Caco-2 (cell line): ENCODE data around the gene MDFIC. TPM values are rescaled to one million over a fixed set of nuclear protein-coding genes. Genes with fewer than 3 reads are reported as not detected.

Source experiments
- BruUV-seq: library from RNA; stranded (reverse); fragments of 400-500 nt; replicated peaks from 2 replicates; lab custom pipeline; 2021; lab: Mats Ljungman, UMichigan
- CTCF ChIA-PET: fragments of 300-600 bp; sonication (Branson Sonifier 250); formaldehyde crosslinking; loops from one replicate; lab custom pipeline; 2022; ENCODE audit warnings: antibody characterized with exemption; lab: Charles Lee
- POLR2A ChIA-PET: fragments of 300-600 bp; sonication (Branson Sonifier 250); formaldehyde crosslinking; loops from one replicate; lab custom pipeline; 2022; ENCODE audit warnings: antibody characterized with exemption; lab: Charles Lee
- DNase-seq, 2 experiments: peaks; one replicate each; pipeline versions ENCODE4 v3.0.0 to v3.0.0-alpha.2; 2020 to 2022
- H3K27me3 ChIP-seq: replicated peaks from 2 replicates; pipeline ENCODE4 v1.6.0; 2011; ENCODE audit warnings: low read length; ENCODE audit not compliant: control insufficient read depth, insufficient read depth
- H3K36me3 ChIP-seq: 2 replicates; pipeline ENCODE4 v1.5.1; 2011; ENCODE audit warnings: low read length; ENCODE audit not compliant: control insufficient read depth, insufficient read depth
- H3K4me1 ChIP-seq: fragments of 250-450 bp; sonication (Bioruptor Pico); 2 replicates; pipeline ENCODE4 v1.5.1; 2020; ENCODE audit warnings: mild to moderate bottlenecking
- H3K4me3 ChIP-seq: 2 replicates; pipeline ENCODE4 v1.5.1; 2011; ENCODE audit warnings: low read depth, mild to moderate bottlenecking, control low read depth, low read length
- H3K9me3 ChIP-seq: fragments of 250-450 bp; sonication (Bioruptor Pico); 2 replicates; pipeline ENCODE4 v1.5.1; 2020; ENCODE audit warnings: mild to moderate bottlenecking, moderate library complexity
- H3K27ac Mint-ChIP-seq: one replicate; pipeline ENCODE4 v1.8.0; 2022; ENCODE audit warnings: mixed read lengths; ENCODE audit not compliant: unreplicated experiment
- H3K27me3 Mint-ChIP-seq: one replicate; pipeline ENCODE4 v1.8.0; 2022; ENCODE audit warnings: mixed read lengths; ENCODE audit not compliant: insufficient read depth, unreplicated experiment
- H3K36me3 Mint-ChIP-seq: one replicate; pipeline ENCODE4 v1.8.0; 2022; ENCODE audit warnings: mild to moderate bottlenecking, mixed read lengths; ENCODE audit not compliant: insufficient read depth, unreplicated experiment
- H3K4me1 Mint-ChIP-seq: one replicate; pipeline ENCODE4 v1.8.0; 2022; ENCODE audit warnings: low read depth, mixed read lengths; ENCODE audit not compliant: unreplicated experiment
- H3K4me3 Mint-ChIP-seq: one replicate; pipeline ENCODE4 v1.8.0; 2022; ENCODE audit warnings: mild to moderate bottlenecking, moderate library complexity, mixed read lengths; ENCODE audit not compliant: unreplicated experiment
- H3K9me3 Mint-ChIP-seq: one replicate; pipeline ENCODE4 v1.8.0; 2022; ENCODE audit warnings: mixed read lengths; ENCODE audit not compliant: unreplicated experiment
- intact Hi-C: fragments of 100-400 bp; cut with micrococcal nuclease; formaldehyde crosslinking; loops from one replicate; pipeline ENCODE4 v1.10.0; 2022; ENCODE audit not compliant: unreplicated experiment
- total RNA-seq: library from RNA; stranded (reverse); gene quantifications from 2 replicates; pipeline ENCODE4 v1.2.3, GENCODE V29; 2022
- TF ChIP-seq, protein P1 (sequence below), 2 experiments: fragments of 200-600 bp in 1 of 2; IDR thresholded peaks; 1 replicate in 1 of 2; 2 replicates in 1 of 2; pipeline versions ENCODE4 v1.5.1 to v1.8.0; 2011 to 2022; ENCODE audit warnings: antibody characterized with exemption in 1 of 2, control low read depth in 1 of 2, inconsistent platforms in 1 of 2, low read depth in 1 of 2, low read length in 1 of 2, mild to moderate bottlenecking in 1 of 2, moderate library complexity in 1 of 2; ENCODE audit not compliant: insufficient read depth in 1 of 2, severe bottlenecking in 1 of 2, unreplicated experiment in 1 of 2

MDFIC gene
- total RNA-seq, 1 experiment from 2014 or later = 2.7 TPM

DNA sequence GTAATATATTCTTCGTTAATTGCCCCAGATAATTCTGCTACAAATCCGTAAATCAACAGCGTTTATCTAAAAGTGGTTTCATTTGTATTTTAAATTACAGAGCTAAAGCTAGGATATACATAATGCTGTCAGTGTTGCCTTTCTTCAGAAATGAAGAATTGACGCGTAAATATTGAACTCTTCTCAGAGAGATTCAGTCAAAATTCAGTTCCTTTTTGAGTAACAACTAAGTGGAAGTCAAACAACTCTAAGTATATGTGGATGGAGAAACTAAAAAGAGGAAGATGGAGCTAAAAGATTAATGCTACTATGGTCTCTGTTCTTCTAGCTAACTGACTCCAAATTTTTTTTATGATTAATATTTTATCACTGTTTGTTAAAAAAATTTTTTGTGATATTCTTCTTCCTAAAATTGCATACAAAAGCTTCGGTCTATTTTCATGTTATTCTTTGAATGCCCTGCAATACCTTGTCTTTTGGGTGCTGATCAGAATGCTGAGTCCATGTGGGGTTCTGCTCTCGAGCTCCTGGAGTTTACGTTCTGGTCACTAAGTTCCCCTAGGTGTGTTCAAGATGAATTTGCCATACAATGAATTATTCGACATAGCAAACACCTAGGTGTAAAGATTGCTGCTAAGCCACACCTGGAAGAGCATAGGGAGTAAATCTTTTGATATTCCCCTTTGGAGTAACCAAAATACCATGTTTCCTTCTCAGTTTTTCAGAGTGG, 20.7 kb downstream of the MDFIC start:
- ChIA-PET CTCF (no interaction called here), POLR2A (no interaction called here)
- no peaks in the 10 kb centered on the region for H3K4me1 ChIP-seq
- Mint-ChIP-seq H3K9me3 (no peaks in the 10 kb centered on the region), H3K36me3 (no peaks in the 10 kb centered on the region), H3K27ac (no peak overlapping the region), H3K4me1 (no peaks in the 10 kb centered on the region), H3K27me3 (peaks cover 2% of the 10 kb centered on the region), H3K4me3 (no peak overlapping the region)
- no peak for DNase-seq
- H3K4me3 ChIP-seq = no peak overlapping the region
- no peaks in the 10 kb centered on the region for H3K9me3 ChIP-seq
- TF ChIP-seq, protein P1, sequence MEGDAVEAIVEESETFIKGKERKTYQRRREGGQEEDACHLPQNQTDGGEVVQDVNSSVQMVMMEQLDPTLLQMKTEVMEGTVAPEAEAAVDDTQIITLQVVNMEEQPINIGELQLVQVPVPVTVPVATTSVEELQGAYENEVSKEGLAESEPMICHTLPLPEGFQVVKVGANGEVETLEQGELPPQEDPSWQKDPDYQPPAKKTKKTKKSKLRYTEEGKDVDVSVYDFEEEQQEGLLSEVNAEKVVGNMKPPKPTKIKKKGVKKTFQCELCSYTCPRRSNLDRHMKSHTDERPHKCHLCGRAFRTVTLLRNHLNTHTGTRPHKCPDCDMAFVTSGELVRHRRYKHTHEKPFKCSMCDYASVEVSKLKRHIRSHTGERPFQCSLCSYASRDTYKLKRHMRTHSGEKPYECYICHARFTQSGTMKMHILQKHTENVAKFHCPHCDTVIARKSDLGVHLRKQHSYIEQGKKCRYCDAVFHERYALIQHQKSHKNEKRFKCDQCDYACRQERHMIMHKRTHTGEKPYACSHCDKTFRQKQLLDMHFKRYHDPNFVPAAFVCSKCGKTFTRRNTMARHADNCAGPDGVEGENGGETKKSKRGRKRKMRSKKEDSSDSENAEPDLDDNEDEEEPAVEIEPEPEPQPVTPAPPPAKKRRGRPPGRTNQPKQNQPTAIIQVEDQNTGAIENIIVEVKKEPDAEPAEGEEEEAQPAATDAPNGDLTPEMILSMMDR (IDR thresholded peaks at IDR 0.05; ENCODE audit: insufficient read depth in 1 of 2, low read depth in 1 of 2, low read length in 1 of 2, severe bottlenecking in 1 of 2, unreplicated experiment in 1 of 2) = no peak
- H3K36me3 ChIP-seq = no peaks in the 10 kb centered on the region
- intact Hi-C loops = no loop called here
- no peaks in the 10 kb centered on the region for H3K27me3 ChIP-seq
- BruUV-seq = no TSS peak

DNA sequence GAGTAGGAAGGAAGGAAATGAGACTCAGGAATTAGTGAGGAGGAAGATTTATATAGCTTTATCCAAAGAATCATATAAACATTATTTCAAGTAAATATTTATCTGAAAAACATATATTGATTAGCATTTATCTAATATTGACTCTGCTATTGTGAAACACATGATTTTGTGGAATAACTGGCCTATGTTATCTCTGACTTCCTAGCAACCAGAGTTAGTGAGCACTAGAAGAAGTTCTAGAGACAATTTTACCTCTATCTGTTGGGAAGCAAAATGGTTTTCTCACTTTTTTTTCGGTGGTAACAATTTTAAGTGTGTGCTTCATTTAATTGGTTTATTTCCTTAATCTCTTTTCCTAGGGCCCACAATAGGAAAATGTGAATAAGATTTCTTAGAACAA, 21.6 kb downstream of the MDFIC start:
- CTCF ChIA-PET = no interaction called here
- H3K27ac Mint-ChIP-seq = no peak overlapping the region
- no peaks in the 10 kb centered on the region for H3K36me3 Mint-ChIP-seq
- H3K4me3 Mint-ChIP-seq = no peak overlapping the region
- peaks cover 2% of the 10 kb centered on the region for H3K27me3 Mint-ChIP-seq
- BruUV-seq = no TSS peak
- Histone ChIP-seq H3K36me3 (no peaks in the 10 kb centered on the region), H3K4me1 (no peaks in the 10 kb centered on the region), H3K27me3 (no peaks in the 10 kb centered on the region), H3K9me3 (no peaks in the 10 kb centered on the region), H3K4me3 (no peak overlapping the region)
- POLR2A ChIA-PET = no interaction called here
- no peaks in the 10 kb centered on the region for H3K4me1 Mint-ChIP-seq
- DNase-seq = no peak
- TF ChIP-seq, protein P1 (IDR thresholded peaks at IDR 0.05; ENCODE audit: insufficient read depth in 1 of 2, low read depth in 1 of 2, low read length in 1 of 2, severe bottlenecking in 1 of 2, unreplicated experiment in 1 of 2) = no peak
- intact Hi-C loops = no loop called here
- no peaks in the 10 kb centered on the region for H3K9me3 Mint-ChIP-seq

DNA sequence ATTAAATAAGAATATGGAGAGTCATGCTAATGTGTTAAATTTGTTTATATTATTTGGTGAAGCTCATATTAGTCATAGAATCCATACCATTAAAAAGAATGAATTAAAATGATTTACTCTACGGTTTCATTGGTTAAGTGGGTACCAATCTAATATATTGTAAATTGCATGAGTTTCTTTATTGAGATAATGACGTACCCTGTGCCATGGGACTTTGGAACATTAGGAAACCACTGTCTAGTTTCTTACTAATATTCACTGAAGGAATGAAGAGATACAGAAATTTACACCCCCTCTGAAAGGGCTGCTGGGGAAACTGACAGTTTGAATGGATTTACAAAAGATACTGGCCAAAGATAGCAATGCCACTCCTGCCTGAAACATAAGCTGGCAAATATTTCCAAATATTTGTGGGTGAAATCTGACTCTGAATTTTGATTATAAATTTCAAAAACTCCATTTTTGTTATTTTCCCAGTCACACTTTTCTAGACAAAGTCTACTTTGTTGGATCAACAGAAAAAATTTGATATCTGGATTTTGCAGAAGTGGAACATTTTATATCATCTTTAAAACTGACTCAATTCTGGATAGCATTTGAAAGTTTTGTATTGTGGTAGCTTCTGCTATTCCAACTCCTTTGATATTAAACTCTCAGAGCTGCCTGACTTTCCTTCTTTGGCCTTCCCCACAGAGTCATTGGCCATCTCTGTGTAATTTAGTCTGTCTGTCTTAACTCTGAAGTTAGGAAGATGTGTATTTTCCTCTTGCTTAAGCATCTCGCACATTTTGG, 22.3 kb downstream of the MDFIC start:
- no peaks in the 10 kb centered on the region for H3K36me3 ChIP-seq
- H3K4me3 ChIP-seq = no peak overlapping the region
- CTCF ChIA-PET = no interaction called here
- no peaks in the 10 kb centered on the region for H3K4me1 ChIP-seq
- BruUV-seq = no TSS peak
- Mint-ChIP-seq H3K4me1 (no peaks in the 10 kb centered on the region), H3K9me3 (no peaks in the 10 kb centered on the region), H3K27me3 (peaks cover 2% of the 10 kb centered on the region), H3K27ac (no peak overlapping the region), H3K4me3 (no peak overlapping the region), H3K36me3 (no peaks in the 10 kb centered on the region)
- TF ChIP-seq, protein P1 (IDR thresholded peaks at IDR 0.05; ENCODE audit: insufficient read depth in 1 of 2, low read depth in 1 of 2, low read length in 1 of 2, severe bottlenecking in 1 of 2, unreplicated experiment in 1 of 2) = no peak
- H3K9me3 ChIP-seq = no peaks in the 10 kb centered on the region
- POLR2A ChIA-PET = no interaction called here
- H3K27me3 ChIP-seq = no peaks in the 10 kb centered on the region
- DNase-seq = no peak
- intact Hi-C loops = no loop called here
